Stimulated activated CD4-positive, alpha-beta T cell treated with anti-CD3 and anti-CD28 coated beads, Interleukin-4, amount 100 ng/mL, for 1 hour (primary cell): Measurements from ENCODE around the gene CSNK1D.

ENCODE experiments used
- DNase-seq: peaks from one replicate; pipeline ENCODE4 v3.0.0-alpha.2; 2020

Gene CSNK1D

DNA sequence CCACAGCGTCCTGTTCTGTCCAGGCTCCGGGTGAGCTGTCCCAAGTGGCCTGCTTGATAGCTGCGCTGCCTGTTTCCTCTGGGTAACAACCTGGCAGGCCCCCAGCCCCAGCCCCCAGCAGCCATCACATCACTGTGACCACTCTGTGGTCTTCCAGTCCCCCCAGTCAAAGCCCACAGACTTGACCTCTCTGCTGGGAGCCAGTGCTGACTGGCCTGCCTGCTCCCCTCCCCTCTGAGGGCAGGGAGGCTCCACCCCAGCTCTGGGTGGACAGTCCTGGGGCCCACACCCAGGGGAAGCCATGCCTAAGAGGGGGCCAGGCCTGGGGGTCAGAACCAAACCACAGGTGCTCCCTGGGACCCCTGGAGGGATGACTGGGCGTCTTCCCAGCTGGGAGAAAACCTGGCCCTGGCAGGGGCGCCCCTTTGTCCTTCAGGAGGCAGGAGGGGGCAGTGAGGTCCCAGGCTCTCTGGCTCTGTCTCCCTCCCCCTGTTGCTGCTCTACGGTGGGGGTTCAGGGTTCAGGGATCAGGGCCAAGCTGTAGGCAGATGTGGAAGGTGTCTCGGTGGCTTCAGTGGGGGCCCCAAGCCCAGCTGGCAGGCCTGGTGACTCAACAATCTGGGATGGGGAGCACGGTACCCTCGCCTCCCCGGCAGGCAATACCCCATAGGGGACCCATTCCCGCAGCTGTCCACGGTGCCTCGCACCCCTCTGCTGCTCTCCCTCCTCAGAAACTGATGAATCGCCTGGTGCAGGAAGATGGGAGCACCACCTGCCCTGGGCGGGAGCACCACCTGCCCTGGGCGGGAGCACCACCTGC lies 46.5 kb downstream of the CSNK1D start:
- DNase-seq, result no peak

- no peak for DNase-seq
Observed at GRCh38 chr17:82226146-82226808, 47.2 kb downstream of the CSNK1D start.

DNA sequence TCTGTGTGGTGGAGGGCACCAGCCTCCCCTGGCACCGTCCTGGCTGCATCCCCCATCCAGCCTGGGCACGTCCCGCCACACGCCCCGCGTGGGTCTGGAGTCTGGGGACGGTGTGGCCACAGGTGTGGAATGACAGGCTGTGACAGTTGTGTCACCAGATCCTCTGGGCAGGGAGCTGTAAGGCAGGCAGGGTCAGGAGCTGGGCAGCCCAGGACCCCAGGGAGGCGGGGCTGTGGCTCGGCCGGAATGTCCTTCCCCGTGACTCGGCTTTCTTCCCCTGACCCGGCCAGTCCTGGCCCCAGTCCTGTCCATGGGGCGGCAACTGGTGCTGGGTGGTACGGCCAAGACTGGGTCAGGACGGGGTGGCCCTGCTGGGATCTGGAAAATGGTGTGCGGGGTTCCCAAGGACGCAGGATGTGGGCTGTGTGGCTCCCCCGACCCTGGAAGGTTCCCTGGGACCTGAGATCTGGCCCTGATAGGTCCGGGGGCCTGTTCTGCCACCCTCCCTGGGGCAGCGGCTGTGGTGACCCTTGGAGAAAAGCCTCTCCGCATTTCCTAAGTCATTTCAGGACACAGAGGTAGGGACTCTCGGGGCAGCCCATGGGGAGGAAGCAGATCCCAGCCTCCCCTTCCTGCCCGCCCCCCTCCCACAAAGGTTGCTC lies 48.0 kb downstream of the CSNK1D start:
- no peak for DNase-seq

DNA sequence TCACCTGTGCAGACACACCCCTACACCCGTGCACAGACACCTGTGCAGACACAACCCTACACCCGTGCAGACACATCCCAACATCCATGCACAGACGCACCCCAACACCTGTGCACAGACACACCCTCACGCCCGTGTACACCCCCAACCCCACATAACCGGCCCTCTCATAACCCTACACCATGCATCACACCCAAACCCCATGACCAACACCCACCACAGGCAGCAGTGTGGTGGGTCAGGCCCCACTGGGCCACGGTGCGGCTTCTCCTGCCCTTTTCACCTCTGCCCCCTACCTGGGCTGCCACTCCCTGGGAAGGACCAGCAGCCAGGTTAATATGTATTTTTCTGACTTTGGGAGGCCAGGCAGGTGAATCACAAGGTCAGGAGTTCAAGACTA lies 48.8 kb downstream of the CSNK1D start:
- DNase-seq, result no peak

DNA sequence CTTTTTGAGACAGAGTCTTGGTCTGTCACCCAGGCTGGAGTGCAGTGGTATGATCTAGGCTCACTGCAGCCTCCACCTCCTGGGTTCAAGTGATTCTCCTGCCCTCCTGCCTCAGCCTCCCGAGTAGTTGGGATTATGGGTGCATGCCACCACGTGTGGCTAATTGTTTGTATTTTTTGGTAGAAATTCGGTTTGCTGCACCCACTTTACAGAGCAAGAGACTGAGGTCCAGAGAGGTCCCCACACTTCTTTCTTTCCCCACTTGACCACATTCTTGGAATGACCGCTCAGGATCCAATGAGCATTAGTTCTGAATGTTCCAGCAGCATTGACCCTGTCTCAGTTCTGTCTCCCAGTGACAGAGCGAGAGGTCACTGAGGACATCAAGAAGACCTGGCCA lies 50.0 kb downstream of the CSNK1D start:
- DNase-seq, result no peak

GRCh38 chr17:82222816-82223215 lies 50.7 kb downstream of the CSNK1D start:
- no peak for DNase-seq

DNA sequence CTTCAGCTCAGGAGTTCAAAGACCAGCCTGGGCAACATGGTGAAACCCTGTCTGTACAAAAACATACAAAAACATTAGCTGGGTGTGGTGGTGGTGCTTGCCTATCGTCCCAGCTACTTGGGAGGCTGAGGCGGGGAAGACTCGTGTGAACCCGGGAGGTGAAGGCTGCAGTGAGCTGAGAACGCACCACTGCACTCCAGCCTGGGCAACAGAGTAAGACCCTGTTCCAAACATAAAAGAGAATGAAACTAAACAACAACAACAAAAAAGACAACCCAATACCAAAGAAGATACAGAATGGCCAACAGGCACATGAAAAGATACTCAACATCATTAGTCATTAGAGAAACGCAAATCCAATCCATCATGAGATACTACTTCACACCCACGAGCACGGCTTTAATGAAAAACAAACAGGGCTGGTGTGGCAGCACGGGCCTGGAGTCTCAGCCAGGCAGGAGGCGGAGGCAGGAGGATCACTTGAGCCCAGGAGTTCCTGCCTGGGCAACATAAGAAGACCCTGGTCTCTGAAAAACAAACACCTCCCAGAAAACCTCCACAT lies 52.1 kb downstream of the CSNK1D start:
- DNase-seq, result no peak

GRCh38 chr17:82219753-82220709 lies 53.5 kb downstream of the CSNK1D start:
- DNase-seq, result no peak

- no peak for DNase-seq
Observed at GRCh38 chr17:82219083-82219482, 54.4 kb downstream of the CSNK1D start.

- DNase-seq, result no peak
Observed at GRCh38 chr17:82218349-82219075, 55.0 kb downstream of the CSNK1D start.

DNA sequence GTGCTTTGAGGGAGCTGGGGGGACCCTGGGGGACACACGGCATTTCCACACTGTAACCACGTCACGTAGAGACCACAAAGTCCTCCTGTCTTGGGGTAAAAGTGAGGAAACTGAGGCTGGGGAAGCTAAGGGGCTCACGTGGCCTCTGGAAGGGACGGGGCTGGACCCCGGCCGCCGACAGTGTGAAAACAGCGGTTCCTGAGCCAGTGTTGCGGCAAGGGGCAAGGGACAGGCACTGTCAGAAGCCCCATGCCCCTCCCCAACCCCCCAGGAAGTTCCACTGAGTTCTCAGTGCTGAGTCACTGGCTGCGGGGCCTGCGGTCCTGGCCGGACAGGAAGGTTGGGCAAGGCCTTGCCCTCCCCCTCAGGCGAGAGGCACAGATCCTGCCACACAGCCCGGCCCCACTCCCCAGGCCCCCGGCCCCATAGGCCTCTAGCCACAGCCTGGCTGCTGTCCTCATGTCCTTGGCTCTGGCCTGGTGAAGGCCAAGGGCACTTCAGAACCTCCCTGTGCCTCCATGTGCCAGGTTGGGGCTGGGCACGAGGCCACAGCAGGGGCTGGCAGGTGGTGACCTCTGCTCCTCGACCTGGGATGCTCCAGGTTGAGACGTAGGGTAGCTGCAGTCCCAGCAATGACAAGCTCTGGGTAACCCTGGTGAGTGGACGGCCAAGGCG lies 55.8 kb downstream of the CSNK1D start:
- DNase-seq, result no peak

DNA sequence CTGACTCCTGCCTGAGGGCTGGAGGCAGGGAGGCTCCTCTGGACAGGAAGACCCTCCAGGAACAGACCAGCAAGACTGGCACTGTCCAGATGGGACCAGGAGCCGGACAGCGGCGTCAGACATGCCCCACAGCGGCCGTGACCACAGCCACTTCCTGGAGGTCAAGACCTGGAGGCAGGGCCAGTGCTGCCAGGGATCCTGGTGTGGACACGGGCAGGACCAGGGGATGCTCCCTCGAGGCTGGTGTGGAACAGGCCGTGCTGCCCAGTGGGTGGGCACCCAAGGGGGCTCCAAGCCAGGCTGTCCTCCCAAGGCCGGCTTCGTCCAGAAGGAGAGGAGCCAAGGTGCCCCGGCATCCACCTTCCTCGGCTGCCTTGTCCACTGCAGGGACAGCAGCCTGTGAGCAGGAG lies 56.4 kb downstream of the CSNK1D start:
- DNase-seq, result no peak

GRCh38 chr17:82216301-82217119 lies 57.0 kb downstream of the CSNK1D start:
- no peak for DNase-seq

- DNase-seq, result no peak
Observed at GRCh38 chr17:82215972-82216300, 57.6 kb downstream of the CSNK1D start.

- DNase-seq, result no peak
Observed at GRCh38 chr17:82215095-82215971, 58.2 kb downstream of the CSNK1D start.

DNA sequence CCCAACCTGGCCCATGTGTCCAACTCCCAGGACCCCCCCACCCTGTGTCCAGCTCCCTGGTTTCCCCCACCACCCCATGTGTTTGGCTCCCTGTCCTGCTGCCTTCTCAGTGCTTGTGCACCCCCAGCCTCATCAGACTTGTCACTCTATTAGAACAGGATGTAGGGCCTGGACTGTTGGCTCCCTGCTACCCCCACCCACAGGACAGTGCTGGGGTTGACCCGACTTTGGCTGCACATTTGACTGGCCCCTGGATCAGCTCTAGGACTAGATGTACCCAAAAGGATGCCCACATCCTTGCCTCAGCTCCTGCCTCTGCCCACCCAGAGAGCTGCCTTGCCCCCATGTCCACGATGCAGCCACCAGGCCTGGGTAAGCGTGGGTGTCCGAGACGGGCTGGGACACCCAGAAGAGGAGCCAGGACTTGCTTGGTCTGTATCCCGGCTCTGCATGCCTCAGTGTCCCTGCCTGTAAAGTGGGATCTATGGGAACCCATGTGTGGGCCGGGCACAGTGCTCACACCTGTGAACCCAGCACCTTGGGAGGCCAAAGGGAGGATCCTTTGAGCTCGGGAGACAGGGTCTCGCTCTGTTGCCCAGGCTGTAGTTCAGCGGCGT lies 59.4 kb downstream of the CSNK1D start:
- no peak for DNase-seq

GRCh38 chr17:82213251-82214011 lies 60.1 kb downstream of the CSNK1D start:
- DNase-seq, result peak; percentile 73
